SH-SY5Y (cell line): ENCODE data around the gene COX8A.

Source experiments
- GATA2 ChIP-seq: IDR thresholded peaks from 2 replicates; pipeline ENCODE4 v1.6.1; 2011; ENCODE audit warnings: mild to moderate bottlenecking, low read depth, low read length
- GATA3 ChIP-seq: IDR thresholded peaks from 2 replicates; pipeline ENCODE4 v1.6.1; 2011; ENCODE audit warnings: low read depth, mild to moderate bottlenecking, low read length, moderate library complexity

GRCh38 chr11:64014356-64014755 is 39.9 kb downstream of the COX8A start:
- no peak for TF ChIP-seq GATA2
- TF ChIP-seq GATA3: no peak
